ENCODE data around the gene NME8.

Gene NME8

GRCh38 chr7:37942934-37943610 lies 94.7 kb downstream of the NME8 start:
- Histone ChIP-seq H3K9ac (no peak overlapping the region), H3K4me2 (ENCODE audit: low read length) (no peak overlapping the region), H3K27me3 (ENCODE audit: control insufficient read depth, insufficient read depth, low read length) (no peaks in the 10 kb centered on the region), H2AFZ (no peak overlapping the region), H3K27ac (no peak overlapping the region), H3K9me3 (ENCODE audit: control insufficient read depth, low read length) (no peaks in the 10 kb centered on the region), H3K36me3 (ENCODE audit: control insufficient read depth, insufficient read depth, low read length) (no peaks in the 10 kb centered on the region), H3K79me2 (no peaks in the 10 kb centered on the region), H3K4me1 (no peaks in the 10 kb centered on the region), H3K4me3 (ENCODE audit: low read depth, low read length) (no peak overlapping the region)
- no peak for TF ChIP-seq CTCF (IDR thresholded peaks at IDR 0.05)

DNA sequence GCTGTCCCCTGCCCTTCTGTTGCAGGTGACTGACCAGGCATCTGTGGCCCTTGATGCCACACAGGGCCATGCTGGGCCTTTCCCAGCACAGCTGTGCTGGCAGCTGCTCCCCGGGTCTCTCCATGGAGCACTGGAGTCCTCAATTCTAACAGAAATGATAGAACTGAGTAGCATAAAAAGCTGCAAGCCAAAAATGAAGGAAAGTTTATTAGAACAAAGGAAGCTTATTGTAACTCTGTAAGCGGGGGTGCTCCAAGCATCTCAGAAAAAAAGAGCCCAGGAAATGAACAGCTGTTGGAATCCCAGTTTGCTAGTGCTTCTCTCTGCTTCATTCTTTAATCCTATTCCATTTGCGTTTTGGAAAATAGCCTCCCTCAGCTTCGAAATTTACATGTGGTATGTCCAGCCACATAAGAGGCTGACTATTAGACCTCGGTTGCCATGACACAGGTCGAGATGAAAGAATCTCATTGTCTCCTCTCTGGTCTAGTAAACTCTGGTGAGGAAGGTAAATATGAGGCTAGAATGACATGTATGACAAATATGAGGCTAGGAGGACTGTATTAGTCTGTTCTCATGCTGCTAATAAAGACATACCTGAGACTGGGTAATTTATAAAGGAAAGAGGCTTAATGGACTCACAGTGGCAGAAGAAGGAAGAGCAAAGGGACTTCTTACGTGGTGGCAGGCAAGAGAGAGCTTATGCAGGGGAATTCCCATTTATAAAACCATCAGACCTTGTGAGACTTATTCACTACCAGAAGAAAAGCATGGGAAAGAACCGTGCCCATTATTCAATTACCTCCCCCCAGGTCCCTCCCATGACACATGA lies 95.7 kb downstream of the NME8 start:
- no peaks in the 10 kb centered on the region for H3K36me3 ChIP-seq (ENCODE audit: control insufficient read depth, insufficient read depth, low read length)
- no peaks in the 10 kb centered on the region for H3K9me3 ChIP-seq (ENCODE audit: control insufficient read depth, low read length)
- H3K9ac ChIP-seq = no peak overlapping the region
- no peak for TF ChIP-seq CTCF (IDR thresholded peaks at IDR 0.05)
- no peak overlapping the region for H3K4me3 ChIP-seq (ENCODE audit: low read depth, low read length)
- no peak overlapping the region for H2AFZ ChIP-seq
- H3K27me3 ChIP-seq (ENCODE audit: control insufficient read depth, insufficient read depth, low read length) = no peaks in the 10 kb centered on the region
- no peaks in the 10 kb centered on the region for H3K79me2 ChIP-seq
- H3K4me1 ChIP-seq = no peaks in the 10 kb centered on the region
- no peak overlapping the region for H3K4me2 ChIP-seq (ENCODE audit: low read length)
- no peak overlapping the region for H3K27ac ChIP-seq

DNA sequence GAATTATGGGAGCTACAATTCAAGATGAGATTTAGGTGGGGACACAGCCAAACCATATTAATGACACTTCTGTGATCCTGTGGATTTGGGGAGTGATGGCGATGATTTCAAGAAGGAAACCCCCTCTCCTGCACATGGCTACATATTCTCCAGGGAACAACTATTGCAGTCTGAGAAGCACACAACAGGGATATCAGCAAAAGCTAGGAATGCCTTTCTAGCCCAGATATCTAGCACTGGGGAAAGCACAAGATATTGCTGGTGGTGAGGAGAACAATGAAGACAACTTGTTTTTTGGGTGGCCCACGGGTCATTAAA lies 96.3 kb downstream of the NME8 start:
- no peak for TF ChIP-seq CTCF (IDR thresholded peaks at IDR 0.05)
- H3K27me3 ChIP-seq (ENCODE audit: control insufficient read depth, insufficient read depth, low read length) = no peaks in the 10 kb centered on the region
- no peak overlapping the region for H3K9ac ChIP-seq
- H3K27ac ChIP-seq = no peak overlapping the region
- no peak overlapping the region for H3K4me2 ChIP-seq (ENCODE audit: low read length)
- no peak overlapping the region for H2AFZ ChIP-seq
- H3K9me3 ChIP-seq (ENCODE audit: control insufficient read depth, low read length) = no peaks in the 10 kb centered on the region
- H3K4me1 ChIP-seq = no peaks in the 10 kb centered on the region
- H3K36me3 ChIP-seq (ENCODE audit: control insufficient read depth, insufficient read depth, low read length) = no peaks in the 10 kb centered on the region
- H3K79me2 ChIP-seq = no peaks in the 10 kb centered on the region
- no peak overlapping the region for H3K4me3 ChIP-seq (ENCODE audit: low read depth, low read length)

DNA sequence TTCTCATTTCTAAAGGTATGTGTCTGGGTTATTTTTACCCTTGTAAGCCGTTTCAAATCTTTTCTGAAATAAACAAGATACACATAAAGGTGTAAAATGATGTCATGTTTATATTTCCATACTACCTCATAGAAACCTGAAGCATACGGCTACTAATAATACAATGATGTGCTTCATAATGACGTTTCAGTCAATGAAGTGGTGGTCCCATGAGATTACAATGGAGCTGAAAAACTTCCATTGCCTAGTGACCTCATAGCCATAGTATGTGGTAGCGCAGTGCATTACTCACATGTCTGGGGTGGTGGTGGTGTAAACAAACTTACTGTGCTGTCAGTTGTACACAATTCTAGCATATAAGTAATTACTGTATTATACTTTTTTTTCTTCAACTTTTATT lies 96.9 kb downstream of the NME8 start:
- Histone ChIP-seq H3K79me2 (no peaks in the 10 kb centered on the region), H3K27me3 (ENCODE audit: control insufficient read depth, insufficient read depth, low read length) (no peaks in the 10 kb centered on the region), H3K36me3 (ENCODE audit: control insufficient read depth, insufficient read depth, low read length) (no peaks in the 10 kb centered on the region), H3K9me3 (ENCODE audit: control insufficient read depth, low read length) (no peaks in the 10 kb centered on the region), H3K4me3 (ENCODE audit: low read depth, low read length) (no peak overlapping the region), H2AFZ (no peak overlapping the region), H3K4me2 (ENCODE audit: low read length) (no peak overlapping the region), H3K9ac (no peak overlapping the region), H3K27ac (no peak overlapping the region), H3K4me1 (no peaks in the 10 kb centered on the region)
- TF ChIP-seq CTCF (IDR thresholded peaks at IDR 0.05) = no peak

Data from parathyroid adenoma (tissue), 2 donors.